Body of pancreas (tissue), 4 donors: ENCODE data around the gene VAV1.

Source experiments
- POLR2A ChIP-seq, 3 donors: fragments of 450-650 bp; IDR thresholded peaks; one replicate each; pipeline ENCODE4 v1.6.1; 2016; ENCODE audit warnings: antibody characterized with exemption in 3 of 3, mild to moderate bottlenecking in 2 of 3
- TF ChIP-seq, protein P1 (sequence below), 7 experiments: fragments of 450-650 bp in 4 of 7; fragments of 200-600 bp in 3 of 7; sonication (generic) in 3 of 7; IDR thresholded peaks; one replicate each; pipeline ENCODE4 v1.5.1; 2016 to 2019; ENCODE audit warnings: antibody characterized with exemption in 7 of 7

DNA sequence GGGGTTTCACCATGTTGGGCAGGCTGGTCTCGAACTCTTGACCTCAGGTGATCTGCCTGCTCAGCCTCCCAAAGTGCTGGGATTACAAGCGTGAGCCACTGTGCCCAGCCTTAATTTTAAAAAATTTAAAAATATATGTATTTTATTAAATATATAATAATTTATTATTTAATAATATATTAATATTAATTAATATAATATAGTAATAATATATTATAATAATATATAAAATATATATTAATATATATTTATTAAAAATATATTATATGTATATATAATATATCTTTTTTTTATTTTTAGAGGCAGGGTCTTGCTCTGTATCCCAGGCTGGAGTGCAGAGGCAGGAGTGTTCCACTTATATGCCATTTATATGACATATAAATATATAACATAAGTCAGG, 61.9 kb downstream of the VAV1 start:
- TF ChIP-seq POLR2A (IDR thresholded peaks at IDR 0.05): no peak
- TF ChIP-seq, protein P1, sequence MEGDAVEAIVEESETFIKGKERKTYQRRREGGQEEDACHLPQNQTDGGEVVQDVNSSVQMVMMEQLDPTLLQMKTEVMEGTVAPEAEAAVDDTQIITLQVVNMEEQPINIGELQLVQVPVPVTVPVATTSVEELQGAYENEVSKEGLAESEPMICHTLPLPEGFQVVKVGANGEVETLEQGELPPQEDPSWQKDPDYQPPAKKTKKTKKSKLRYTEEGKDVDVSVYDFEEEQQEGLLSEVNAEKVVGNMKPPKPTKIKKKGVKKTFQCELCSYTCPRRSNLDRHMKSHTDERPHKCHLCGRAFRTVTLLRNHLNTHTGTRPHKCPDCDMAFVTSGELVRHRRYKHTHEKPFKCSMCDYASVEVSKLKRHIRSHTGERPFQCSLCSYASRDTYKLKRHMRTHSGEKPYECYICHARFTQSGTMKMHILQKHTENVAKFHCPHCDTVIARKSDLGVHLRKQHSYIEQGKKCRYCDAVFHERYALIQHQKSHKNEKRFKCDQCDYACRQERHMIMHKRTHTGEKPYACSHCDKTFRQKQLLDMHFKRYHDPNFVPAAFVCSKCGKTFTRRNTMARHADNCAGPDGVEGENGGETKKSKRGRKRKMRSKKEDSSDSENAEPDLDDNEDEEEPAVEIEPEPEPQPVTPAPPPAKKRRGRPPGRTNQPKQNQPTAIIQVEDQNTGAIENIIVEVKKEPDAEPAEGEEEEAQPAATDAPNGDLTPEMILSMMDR (IDR thresholded peaks at IDR 0.05): no peak
